ENCODE measurements around the gene DDX4.

The DDX4 gene

GRCh38 chr5:55694152-55694830 is 43.6 kb upstream of the DDX4 start:
- ChIA-PET POLR2A (no interaction called here), CTCF (interaction anchor here (0.6 to 1.0 kb wide), 3 partner anchors 10 to 366 kb away, joined by 3 to 4 read pairs (median 3); no protein-coding TSS in a partner anchor)
- H3K9me3 ChIP-seq (ENCODE audit: control insufficient read depth, insufficient read depth, low read depth, low read length): no peaks in the 10 kb centered on the region
- H3K36me3 ChIP-seq (ENCODE audit: control insufficient read depth in 2 of 2, insufficient read depth in 1 of 2, low read length in 2 of 2): peaks cover 8 to 12% of the 10 kb centered on the region in 2 experiments; a peak in 2 of 3 replicates
- no peaks in the 10 kb centered on the region for H3K4me1 ChIP-seq (ENCODE audit: control insufficient read depth, insufficient read depth, low read length)
- H3K27ac ChIP-seq (ENCODE audit: extremely low read depth, low read depth, low read length): no peak overlapping the region
- H3K4me3 ChIP-seq (ENCODE audit: low read depth, low read length): no peak overlapping the region
- TF ChIP-seq ZNF324 (tag by site-specific recombination; IDR thresholded peaks at IDR 0.05): no peak
- no peak for TF ChIP-seq SP2 (tag by site-specific recombination; IDR thresholded peaks at IDR 0.05)
- no peak for TF ChIP-seq ZNF76 (tag by site-specific recombination; IDR thresholded peaks at IDR 0.05; ENCODE audit: borderline replicate concordance, low read depth)
- no peak for TF ChIP-seq ZBTB11 (tag by site-specific recombination; conservative IDR thresholded peaks at IDR 0.05; ENCODE audit: low read depth)
- TF ChIP-seq BCL6B (tag by site-specific recombination; IDR thresholded peaks at IDR 0.05): 0 out of 2 replicates have a peak, but pooled peaks have one; percentile 16
- TF ChIP-seq ZNF10 (tag by site-specific recombination; IDR thresholded peaks at IDR 0.05): no peak
- no peak for TF ChIP-seq ZFP41 (tag by site-specific recombination; IDR thresholded peaks at IDR 0.05; ENCODE audit: borderline replicate concordance)
- TF ChIP-seq ZBTB7A (tag by site-specific recombination; IDR thresholded peaks at IDR 0.05; ENCODE audit: low read depth): no peak
- TF ChIP-seq ZNF600 (tag by site-specific recombination; IDR thresholded peaks at IDR 0.05): no peak
- no peak for TF ChIP-seq ZNF433 (tag by site-specific recombination; IDR thresholded peaks at IDR 0.05; ENCODE audit: low read depth)
- TF ChIP-seq ZNF146 (tag by site-specific recombination; IDR thresholded peaks at IDR 0.05): no peak
- TF ChIP-seq ZNF37A (tag by site-specific recombination; IDR thresholded peaks at IDR 0.05): no peak
- no peak for TF ChIP-seq TCF7L2 (IDR thresholded peaks at IDR 0.05; ENCODE audit: borderline replicate concordance, low read depth, low read length)
- TF ChIP-seq ZNF501 (tag by site-specific recombination; IDR thresholded peaks at IDR 0.05): no peak
- peak; percentile 37; the same call in 1 of the 2 replicates for TF ChIP-seq ZEB2 (tag by site-specific recombination; IDR thresholded peaks at IDR 0.05)
- no peak for TF ChIP-seq ZNF623 (tag by site-specific recombination; IDR thresholded peaks at IDR 0.05)
- no peak for TF ChIP-seq ZNF830 (tag by site-specific recombination; IDR thresholded peaks at IDR 0.05; ENCODE audit: low read depth)
- no peak for TF ChIP-seq ZBTB21 (tag by site-specific recombination; IDR thresholded peaks at IDR 0.05)
- TF ChIP-seq ZNF677 (tag by site-specific recombination; IDR thresholded peaks at IDR 0.05): no peak
- no peak for TF ChIP-seq ZNF404 (tag by site-specific recombination; IDR thresholded peaks at IDR 0.05)
- TF ChIP-seq GLI2 (tag by site-specific recombination; IDR thresholded peaks at IDR 0.05; ENCODE audit: borderline replicate concordance, low read depth): no peak
- no peak for TF ChIP-seq ZBTB48 (tag by site-specific recombination; IDR thresholded peaks at IDR 0.05)
- TF ChIP-seq CTCF (tag by site-specific recombination; IDR thresholded peaks at IDR 0.05): peak; percentile 63; the same call in 1 of the 2 replicates
- TF ChIP-seq PRDM10 (tag by site-specific recombination; IDR thresholded peaks at IDR 0.05): no peak
- no peak for TF ChIP-seq HOXC10 (CRISPR knock-in tag; IDR thresholded peaks at IDR 0.05)
- TF ChIP-seq ZNF701 (tag by site-specific recombination; IDR thresholded peaks at IDR 0.05): no peak
- TF ChIP-seq ZNF654 (tag by site-specific recombination; IDR thresholded peaks at IDR 0.05; ENCODE audit: low read depth): peak; percentile 89
- TF ChIP-seq ZNF350 (tag by site-specific recombination; IDR thresholded peaks at IDR 0.05): no peak
- TF ChIP-seq GLIS2 (tag by site-specific recombination; IDR thresholded peaks at IDR 0.05): no peak
- TF ChIP-seq ZNF157 (tag by site-specific recombination; IDR thresholded peaks at IDR 0.05): no peak

Measured in HEK293 (cell line).